GM03348 (cell line): ENCODE results near the gene MAZ.
"Not testable (repeated sequence)": the region's sequence is repeated elsewhere in the genome, so short reads cannot be mapped to it uniquely, and the experiment has no call there.

Experiments
- DNase-seq: peaks from one replicate; pipeline ENCODE4 v3.0.0; 2012; ENCODE audit warnings: low spot score

MAZ gene

GRCh38 chr16:29784901-29785500 is 21.3 kb upstream of the MAZ start:
- peak; percentile 85 for DNase-seq

- not testable (repeated sequence) for DNase-seq
Observed at GRCh38 chr16:29787155-29787554, 19.2 kb upstream of the MAZ start.

- DNase-seq, result no peak
Observed at GRCh38 chr16:29789775-29790182, 16.6 kb upstream of the MAZ start.

- DNase-seq, result peak; percentile 99
Observed at GRCh38 chr16:29790183-29790948, 16.0 kb upstream of the MAZ start, which contains the start of gene KIF22. Gene KIF22 (plus strand): TSS chr16:29790751. CDS start chr16:29790760, 9 bp downstream.

GRCh38 chr16:29790949-29791844 is 15.1 kb upstream of the MAZ start:
- peak; percentile 14 for DNase-seq

- DNase-seq, result no peak
Observed at GRCh38 chr16:29791845-29792807, 14.2 kb upstream of the MAZ start.

GRCh38 chr16:29793153-29793552 is 13.2 kb upstream of the MAZ start:
- not testable (repeated sequence) for DNase-seq

- DNase-seq, result no peak
Observed at GRCh38 chr16:29794231-29794710, 12.1 kb upstream of the MAZ start.

GRCh38 chr16:29802416-29802935 is 3.9 kb upstream of the MAZ start:
- DNase-seq, result no peak

GRCh38 chr16:29804020-29804419 is 2.3 kb upstream of the MAZ start:
- no peak for DNase-seq

GRCh38 chr16:29804455-29805231 is 1.7 kb upstream of the MAZ start:
- peak; percentile 53 for DNase-seq

- peak; percentile 97 for DNase-seq
Observed at GRCh38 chr16:29805232-29806098, 864 bp upstream of the MAZ start.

- no peak for DNase-seq
Observed at GRCh38 chr16:29806641-29807425, 504 bp downstream of the MAZ start.

GRCh38 chr16:29807426-29808218 is 1.3 kb downstream of the MAZ start:
- peak; percentile 85 for DNase-seq

- DNase-seq, result no peak
Observed at GRCh38 chr16:29808219-29808900, 2.0 kb downstream of the MAZ start.

- no peak for DNase-seq
Observed at GRCh38 chr16:29809031-29809747, 2.9 kb downstream of the MAZ start.
